Caki2 (cell line): ENCODE data around the gene NOP10. TPM values are rescaled to one million over a fixed set of nuclear protein-coding genes. Genes with fewer than 3 reads are reported as not detected.
A peak's percentile ranks its signal among the peaks of the same experiment; 100 is the strongest.
"Not testable (repeated sequence)": the region's sequence is repeated elsewhere in the genome, so short reads cannot be mapped to it uniquely, and the experiment has no call there.

Experiments
- DNase-seq: peaks from one replicate; pipeline ENCODE4 v3.0.0-alpha.2; 2015; ENCODE audit warnings: low read depth
- in situ Hi-C: cut with HindIII; loops from 2 replicates; pipeline ENCODE4 v1.10.0; 2016; ENCODE audit warnings: low sequenced_read_pairs, low pct_unique_long_range_greater_than_20kb, mixed read lengths
- total RNA-seq: library from RNA; depleted of rRNA; stranded (reverse); fragments of >200 nt; shearing (Covaris generic); gene quantifications from 2 replicates; pipeline ENCODE4 v1.2.3, GENCODE V29; 2014; ENCODE audit warnings: low replicate concordance

The NOP10 gene
- total RNA-seq, 1 experiment from 2014 or later = 204 TPM

- no peak for DNase-seq
- in situ Hi-C loops = no loop called here
These were observed 18.3 kb upstream of the NOP10 start for GRCh38 chr15:34361278-34361677.

- in situ Hi-C loops = no loop called here
- no peak for DNase-seq
These were observed 17.4 kb upstream of the NOP10 start for GRCh38 chr15:34360298-34360697.

- DNase-seq = no peak
- in situ Hi-C loops = no loop called here
These were observed 16.5 kb upstream of the NOP10 start for GRCh38 chr15:34359416-34359815.

GRCh38 chr15:34358948-34359347 is 16.0 kb upstream of the NOP10 start:
- in situ Hi-C loops = no loop called here
- no peak for DNase-seq

GRCh38 chr15:34358367-34358766 is 15.4 kb upstream of the NOP10 start:
- in situ Hi-C loops = no loop called here
- no peak for DNase-seq

- in situ Hi-C loops = no loop called here
- DNase-seq = no peak
These were observed 14.7 kb upstream of the NOP10 start for GRCh38 chr15:34357653-34358052.

- in situ Hi-C loops = no loop called here
- DNase-seq = no peak
These were observed 12.3 kb upstream of the NOP10 start for GRCh38 chr15:34355241-34355640.

DNA sequence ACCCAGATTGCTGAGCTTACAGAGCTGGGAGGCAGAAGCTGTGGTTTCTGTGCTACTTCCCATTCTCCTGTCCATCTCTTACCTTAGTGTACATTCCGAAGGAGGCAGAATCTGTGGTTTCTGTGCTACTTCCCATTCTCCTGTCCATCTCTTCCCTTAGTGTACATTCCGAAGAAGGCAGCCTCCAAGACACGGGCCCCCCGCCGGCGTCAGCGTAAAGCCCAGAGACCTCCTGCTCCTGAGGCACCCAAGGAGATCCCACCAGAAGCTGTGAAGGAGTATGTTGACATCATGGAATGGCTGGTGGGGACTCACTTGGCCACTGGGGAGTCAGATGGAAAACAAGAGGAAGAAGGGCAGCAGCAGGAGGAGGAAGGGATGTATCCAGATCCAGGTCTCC is 11.3 kb upstream of the NOP10 start:
- in situ Hi-C loops = no loop called here
- DNase-seq = no peak

DNA sequence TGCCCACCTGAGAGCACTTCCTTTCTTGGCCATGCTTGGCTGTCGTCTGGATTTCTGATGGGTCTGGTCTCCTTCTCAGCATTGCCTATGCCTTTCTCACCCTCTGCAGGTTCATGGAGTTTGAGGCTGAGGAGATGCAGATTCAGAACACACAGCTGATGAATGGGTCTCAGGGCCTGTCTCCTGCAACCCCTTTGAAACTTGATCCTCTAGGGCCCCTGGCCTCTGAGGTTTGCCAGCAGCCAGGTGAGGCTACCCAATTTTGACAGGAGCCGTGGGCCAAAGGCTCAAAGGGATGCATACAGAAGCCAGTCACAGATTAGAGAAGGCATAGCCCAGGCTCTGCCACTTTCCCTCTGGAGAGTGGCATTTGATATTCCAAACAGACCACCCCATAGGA is 10.7 kb upstream of the NOP10 start:
- no peak for DNase-seq
- in situ Hi-C loops = no loop called here

DNA sequence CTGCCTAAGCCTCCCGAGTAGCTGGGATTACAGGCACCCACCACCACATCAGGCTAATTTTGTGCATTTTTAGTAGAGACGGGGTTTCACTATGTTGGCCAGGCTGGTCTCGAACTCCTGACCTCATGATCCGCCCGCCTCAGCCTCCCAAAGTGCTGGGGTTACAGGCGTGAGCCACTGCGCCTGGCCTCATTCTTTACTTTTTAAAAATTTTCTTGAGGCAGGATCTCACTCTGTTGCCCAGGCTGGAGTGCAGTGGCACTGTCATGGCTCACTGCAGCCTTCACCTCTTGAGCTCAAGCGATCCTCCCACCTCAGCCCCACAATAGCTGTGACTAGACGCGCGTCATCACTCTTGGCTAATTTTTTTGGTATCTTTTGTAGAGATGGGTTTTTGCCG is 10.1 kb upstream of the NOP10 start:
- DNase-seq, in situ Hi-C loops: not testable (repeated sequence)

GRCh38 chr15:34349769-34350168 is 6.8 kb upstream of the NOP10 start:
- in situ Hi-C loops = no loop called here
- no peak for DNase-seq

GRCh38 chr15:34348735-34349300 is 5.9 kb upstream of the NOP10 start:
- DNase-seq = no peak
- in situ Hi-C loops = no loop called here

GRCh38 chr15:34347951-34348638 is 5.2 kb upstream of the NOP10 start:
- DNase-seq = no peak
- in situ Hi-C loops = no loop called here

- DNase-seq, in situ Hi-C loops: not testable (repeated sequence)
These were observed 661 bp downstream of the NOP10 start for GRCh38 chr15:34342213-34342736.

GRCh38 chr15:34341381-34342212 is 1.3 kb downstream of the NOP10 start:
- no peak for DNase-seq
- in situ Hi-C loops = no loop called here

- in situ Hi-C loops = no loop called here
These were observed 3.0 kb downstream of the NOP10 start for GRCh38 chr15:34339946-34340345.

DNA sequence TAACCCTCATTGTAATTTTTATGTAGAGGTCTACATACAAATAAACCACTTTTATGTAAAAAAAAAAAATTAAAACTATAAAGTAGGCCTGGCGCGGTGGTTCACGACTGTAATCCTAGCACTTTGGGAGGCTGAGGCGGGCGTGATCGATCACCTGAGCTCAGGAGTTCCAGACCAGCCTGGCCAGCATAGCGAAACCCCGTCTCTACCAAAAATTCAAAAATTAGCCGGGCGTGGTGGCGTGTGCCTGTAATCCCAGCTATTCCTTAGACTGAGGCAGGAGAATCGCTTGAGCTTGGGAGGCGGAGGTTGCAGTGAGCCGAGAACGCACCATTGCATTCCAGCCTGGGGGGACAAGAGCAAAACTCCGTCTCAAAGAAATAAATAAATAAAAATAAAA is 4.6 kb downstream of the NOP10 start:
- in situ Hi-C loops = no loop called here
- DNase-seq = no peak

More at GRCh38 chr15:34339946-34340345, 3.0 kb downstream of the NOP10 start:
- no peak for DNase-seq

DNA sequence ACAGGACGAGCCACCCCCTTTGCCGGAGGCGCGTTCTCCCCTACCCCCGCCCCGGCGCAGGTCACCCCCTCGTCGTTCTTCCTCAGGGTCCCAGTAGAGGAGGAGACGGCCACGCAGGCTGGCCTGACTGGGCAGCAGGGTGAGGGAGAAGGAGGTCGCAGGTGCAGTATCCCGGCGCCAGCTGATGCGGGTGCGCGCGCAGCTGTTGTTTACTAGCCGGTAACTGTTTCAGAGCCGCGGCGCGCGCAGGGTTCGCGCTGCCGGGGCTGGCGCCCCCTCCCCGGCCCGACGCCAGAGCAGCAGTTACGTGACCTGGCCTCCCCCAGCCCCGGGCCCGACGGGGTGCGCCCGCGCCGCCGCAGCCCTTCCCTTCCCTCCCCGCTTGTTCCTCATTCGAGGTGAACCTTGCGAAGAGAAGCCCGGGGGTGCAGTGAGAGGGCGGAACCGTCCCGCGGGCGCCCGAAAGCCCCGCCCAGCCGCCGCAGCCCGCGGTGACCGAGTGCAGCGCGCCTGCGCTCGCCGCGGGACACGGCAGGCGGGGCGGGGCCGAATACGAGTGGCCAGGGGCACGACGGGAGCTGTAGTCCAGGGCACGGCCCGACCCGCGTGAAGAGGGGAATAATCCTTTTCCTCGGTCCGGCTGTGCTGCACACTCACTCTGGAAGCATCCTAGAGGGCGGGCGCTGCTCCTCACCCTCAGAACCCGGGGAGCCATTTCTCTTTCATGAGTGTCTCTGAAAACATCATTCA is 5.2 kb downstream of the NOP10 start, which contains the start of gene SLC12A6:
Gene SLC12A6 (minus strand): TSS at position 225 of the 750 bp plus-strand sequence. CDS start 1,101 bp downstream, outside the sequence.
- DNase-seq = peak; percentile 83
- in situ Hi-C loops = no loop called here
